Nephron (organoid): Measurements from ENCODE around the gene DHX58.

Experiments
- H3K27ac Mint-ChIP-seq, 3 experiments: 2 replicates each; pipeline ENCODE4 v1.8.0; 2020; ENCODE audit warnings: mixed read lengths in 3 of 3, mild to moderate bottlenecking in 2 of 3, moderate library complexity in 1 of 3
- H3K27me3 Mint-ChIP-seq: 2 replicates; pipeline ENCODE4 v1.8.0; 2021; ENCODE audit warnings: low read depth, mild to moderate bottlenecking, moderate library complexity, mixed read lengths
- H3K36me3 Mint-ChIP-seq: 2 replicates; pipeline ENCODE4 v1.8.0; 2020; ENCODE audit warnings: low read depth, mixed read lengths
- H3K4me1 Mint-ChIP-seq: 2 replicates; pipeline ENCODE4 v1.8.0; 2020; ENCODE audit warnings: mixed read lengths
- H3K4me3 Mint-ChIP-seq, 3 experiments: 2 replicates each; pipeline ENCODE4 v1.8.0; 2020; ENCODE audit warnings: mild to moderate bottlenecking in 3 of 3, mixed read lengths in 3 of 3, moderate library complexity in 2 of 3
- H3K9me3 Mint-ChIP-seq: 2 replicates; pipeline ENCODE4 v1.8.0; 2020; ENCODE audit warnings: mixed read lengths
- CTCF ChIP-seq, 3 experiments: fragments of 200-600 bp; sonication (generic); IDR thresholded peaks; one replicate each; pipeline ENCODE4 v1.5.0; 2021; ENCODE audit warnings: antibody characterized with exemption in 3 of 3; ENCODE audit not compliant: unreplicated experiment in 3 of 3

Gene DHX58

GRCh38 chr17:42060231-42060630, 52.3 kb downstream of the DHX58 start:
- Mint-ChIP-seq H3K36me3 (no peaks in the 10 kb centered on the region), H3K27me3 (peaks cover 23% of the 10 kb centered on the region), H3K4me1 (peaks cover 22% of the 10 kb centered on the region), H3K9me3 (no peaks in the 10 kb centered on the region), H3K4me3 (no peak overlapping the region), H3K27ac (no peak overlapping the region)
- no peak for TF ChIP-seq CTCF (IDR thresholded peaks at IDR 0.05; ENCODE audit: unreplicated experiment in 3 of 3)

- no peaks in the 10 kb centered on the region for H3K9me3 Mint-ChIP-seq
- peaks cover 19% of the 10 kb centered on the region for H3K27me3 Mint-ChIP-seq
- H3K36me3 Mint-ChIP-seq = no peaks in the 10 kb centered on the region
- no peak overlapping the region for H3K27ac Mint-ChIP-seq
- TF ChIP-seq CTCF (IDR thresholded peaks at IDR 0.05; ENCODE audit: unreplicated experiment in 3 of 3) = no peak
- no peak overlapping the region for H3K4me3 Mint-ChIP-seq
- peaks cover 26% of the 10 kb centered on the region for H3K4me1 Mint-ChIP-seq
Observed at GRCh38 chr17:42059815-42060214, 52.7 kb downstream of the DHX58 start.

- Mint-ChIP-seq H3K9me3 (no peaks in the 10 kb centered on the region), H3K27ac (no peak overlapping the region), H3K36me3 (no peaks in the 10 kb centered on the region), H3K4me1 (peaks cover 17% of the 10 kb centered on the region), H3K27me3 (peaks cover 23% of the 10 kb centered on the region), H3K4me3 (no peak overlapping the region)
- no peak for TF ChIP-seq CTCF (IDR thresholded peaks at IDR 0.05; ENCODE audit: unreplicated experiment in 3 of 3)
Observed at GRCh38 chr17:42058063-42058462, 54.5 kb downstream of the DHX58 start.

GRCh38 chr17:42056635-42057034, 55.9 kb downstream of the DHX58 start:
- TF ChIP-seq CTCF (IDR thresholded peaks at IDR 0.05; ENCODE audit: unreplicated experiment in 3 of 3) = no peak
- Mint-ChIP-seq H3K4me3 (no peak overlapping the region), H3K36me3 (no peaks in the 10 kb centered on the region), H3K27me3 (peaks cover 28% of the 10 kb centered on the region), H3K27ac (no peak overlapping the region), H3K9me3 (no peaks in the 10 kb centered on the region), H3K4me1 (peaks cover 8% of the 10 kb centered on the region)

- no peak overlapping the region for H3K27ac Mint-ChIP-seq
- TF ChIP-seq CTCF (IDR thresholded peaks at IDR 0.05; ENCODE audit: unreplicated experiment in 3 of 3) = no peak
- peaks cover 7% of the 10 kb centered on the region for H3K4me1 Mint-ChIP-seq
- no peaks in the 10 kb centered on the region for H3K36me3 Mint-ChIP-seq
- no peak overlapping the region for H3K4me3 Mint-ChIP-seq
- no peaks in the 10 kb centered on the region for H3K9me3 Mint-ChIP-seq
- peaks cover 39% of the 10 kb centered on the region for H3K27me3 Mint-ChIP-seq
Observed at GRCh38 chr17:42055496-42055895, 57.0 kb downstream of the DHX58 start.

- no peak overlapping the region for H3K27ac Mint-ChIP-seq
- H3K4me3 Mint-ChIP-seq = no peak overlapping the region
- peaks cover 7% of the 10 kb centered on the region for H3K4me1 Mint-ChIP-seq
- TF ChIP-seq CTCF (IDR thresholded peaks at IDR 0.05; ENCODE audit: unreplicated experiment in 3 of 3) = no peak
- H3K27me3 Mint-ChIP-seq = peaks cover 40% of the 10 kb centered on the region
- H3K9me3 Mint-ChIP-seq = no peaks in the 10 kb centered on the region
- H3K36me3 Mint-ChIP-seq = no peaks in the 10 kb centered on the region
Observed at GRCh38 chr17:42055027-42055426, 57.5 kb downstream of the DHX58 start.
